Measurements from ENCODE around the gene IFI44.
A peak's percentile ranks its signal among the peaks of the same experiment; 100 is the strongest.

IFI44 gene

GRCh38 chr1:78649628-78650027, at the start of gene IFI44:
Gene IFI44 (plus strand): TSS chr1:78649831. CDS start chr1:78650196, 365 bp downstream.
- DNase-seq: peak in 2 of 3 experiments; percentile 3 to 15

GRCh38 chr1:78601068-78601467, 48.6 kb upstream of the IFI44 start:
- DNase-seq: peak in 2 of 3 experiments; percentile 38 to 85

GRCh38 chr1:78603206-78603605, 46.4 kb upstream of the IFI44 start:
- no peak for DNase-seq

- no peak for DNase-seq
These were observed 45.0 kb upstream of the IFI44 start for GRCh38 chr1:78604643-78605042.

- peak in 1 of 3 experiments; percentile 13 for DNase-seq
These were observed 43.4 kb upstream of the IFI44 start for GRCh38 chr1:78606274-78606673.

GRCh38 chr1:78607334-78607927, 42.2 kb upstream of the IFI44 start:
- peak in 1 of 3 experiments; percentile 45 for DNase-seq

GRCh38 chr1:78607944-78608343, 41.7 kb upstream of the IFI44 start:
- no peak for DNase-seq

- DNase-seq: peak; percentile 64 to 87 (median 71)
These were observed 32.0 kb upstream of the IFI44 start for GRCh38 chr1:78617615-78618026.

GRCh38 chr1:78619032-78619431, 30.6 kb upstream of the IFI44 start:
- no peak for DNase-seq

- no peak for DNase-seq
These were observed 30.2 kb upstream of the IFI44 start for GRCh38 chr1:78619446-78619802.

GRCh38 chr1:78619803-78620579, 29.6 kb upstream of the IFI44 start, which contains the start of gene IFI44L:
Gene IFI44L (plus strand): TSS chr1:78620448. CDS start chr1:78627916, 7,468 bp downstream.
- no peak for DNase-seq

- DNase-seq: no peak
These were observed 29.0 kb upstream of the IFI44 start for GRCh38 chr1:78620666-78621065.

- no peak for DNase-seq
These were observed 27.1 kb upstream of the IFI44 start for GRCh38 chr1:78622548-78622947.

GRCh38 chr1:78624035-78624434, 25.6 kb upstream of the IFI44 start:
- no peak for DNase-seq

- no peak for DNase-seq
These were observed 22.3 kb upstream of the IFI44 start for GRCh38 chr1:78627321-78627720.

GRCh38 chr1:78630600-78630999, 19.0 kb upstream of the IFI44 start:
- no peak for DNase-seq

- no peak for DNase-seq
These were observed 16.4 kb upstream of the IFI44 start for GRCh38 chr1:78633209-78633608.

- DNase-seq: no peak
These were observed 9.2 kb upstream of the IFI44 start for GRCh38 chr1:78640462-78640861.

- no peak for DNase-seq
These were observed 8.1 kb upstream of the IFI44 start for GRCh38 chr1:78641558-78641957.

- no peak for DNase-seq
These were observed 3.9 kb upstream of the IFI44 start for GRCh38 chr1:78645723-78646122.

- DNase-seq: no peak
These were observed 2.4 kb upstream of the IFI44 start for GRCh38 chr1:78647238-78647637.

- DNase-seq: no peak
These were observed 556 bp downstream of the IFI44 start for GRCh38 chr1:78650114-78650660.

- DNase-seq: no peak
These were observed 1.6 kb downstream of the IFI44 start for GRCh38 chr1:78651241-78651640.

GRCh38 chr1:78652019-78652560, 2.5 kb downstream of the IFI44 start:
- no peak for DNase-seq
